Measurements from ENCODE around the gene TMEM63C.

The TMEM63C gene

DNA sequence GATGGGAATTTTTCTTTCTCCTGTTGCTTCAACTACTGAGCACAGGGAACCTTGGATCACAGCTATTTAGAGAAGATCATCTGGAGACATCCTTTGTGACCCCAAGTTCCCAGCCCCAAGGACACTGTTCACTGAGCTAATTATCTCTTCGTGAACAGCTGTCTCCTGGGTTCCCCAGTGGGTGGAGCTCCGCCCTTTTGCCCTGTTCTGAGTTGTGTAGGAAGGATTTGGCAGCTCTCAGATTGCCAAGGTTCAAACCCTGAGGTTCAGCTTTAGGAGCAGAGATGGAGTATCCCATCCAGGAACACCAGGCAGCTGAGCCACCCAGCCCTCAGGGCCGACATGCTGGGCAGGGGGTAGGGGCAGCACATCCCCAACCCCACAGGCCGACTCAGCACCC is 57.4 kb downstream of the TMEM63C start:
- no peaks in the 10 kb centered on the region for H3F3A ChIP-seq (ENCODE audit: insufficient read depth, low read length)
- TF ChIP-seq, protein P1, sequence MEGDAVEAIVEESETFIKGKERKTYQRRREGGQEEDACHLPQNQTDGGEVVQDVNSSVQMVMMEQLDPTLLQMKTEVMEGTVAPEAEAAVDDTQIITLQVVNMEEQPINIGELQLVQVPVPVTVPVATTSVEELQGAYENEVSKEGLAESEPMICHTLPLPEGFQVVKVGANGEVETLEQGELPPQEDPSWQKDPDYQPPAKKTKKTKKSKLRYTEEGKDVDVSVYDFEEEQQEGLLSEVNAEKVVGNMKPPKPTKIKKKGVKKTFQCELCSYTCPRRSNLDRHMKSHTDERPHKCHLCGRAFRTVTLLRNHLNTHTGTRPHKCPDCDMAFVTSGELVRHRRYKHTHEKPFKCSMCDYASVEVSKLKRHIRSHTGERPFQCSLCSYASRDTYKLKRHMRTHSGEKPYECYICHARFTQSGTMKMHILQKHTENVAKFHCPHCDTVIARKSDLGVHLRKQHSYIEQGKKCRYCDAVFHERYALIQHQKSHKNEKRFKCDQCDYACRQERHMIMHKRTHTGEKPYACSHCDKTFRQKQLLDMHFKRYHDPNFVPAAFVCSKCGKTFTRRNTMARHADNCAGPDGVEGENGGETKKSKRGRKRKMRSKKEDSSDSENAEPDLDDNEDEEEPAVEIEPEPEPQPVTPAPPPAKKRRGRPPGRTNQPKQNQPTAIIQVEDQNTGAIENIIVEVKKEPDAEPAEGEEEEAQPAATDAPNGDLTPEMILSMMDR (IDR thresholded peaks at IDR 0.05; ENCODE audit: low read length): no peak
- no peak for TF ChIP-seq EZH2 (IDR thresholded peaks at IDR 0.05; ENCODE audit: borderline replicate concordance, low read length)
- H3K27ac ChIP-seq (ENCODE audit: low read depth, low read length, poor library complexity, severe bottlenecking): no peak overlapping the region
- H3K79me2 ChIP-seq (ENCODE audit: insufficient read depth, low read length): no peaks in the 10 kb centered on the region
- no peak overlapping the region for H3K4me2 ChIP-seq (ENCODE audit: low read length)
- H3K36me3 ChIP-seq (ENCODE audit: insufficient read depth, low read length): no peaks in the 10 kb centered on the region
- no peak overlapping the region for H3K9ac ChIP-seq (ENCODE audit: low read length)
- H3K27me3 ChIP-seq (ENCODE audit: insufficient read depth, low read length): no peaks in the 10 kb centered on the region
- H4K20me1 ChIP-seq (ENCODE audit: insufficient read depth, low read length): no peaks in the 10 kb centered on the region
- no peak overlapping the region for H3K4me3 ChIP-seq (ENCODE audit: low read depth, low read length, poor library complexity, severe bottlenecking)
- H2AFZ ChIP-seq (ENCODE audit: low read length): no peak overlapping the region
- H3K4me1 ChIP-seq (ENCODE audit: insufficient read depth, low read length, severe bottlenecking): peaks cover 20% of the 10 kb centered on the region
- H3K9me2 ChIP-seq (ENCODE audit: low read depth, low read length): no peaks in the 10 kb centered on the region
- H3K9me3 ChIP-seq (ENCODE audit: low read length): no peaks in the 10 kb centered on the region

DNA sequence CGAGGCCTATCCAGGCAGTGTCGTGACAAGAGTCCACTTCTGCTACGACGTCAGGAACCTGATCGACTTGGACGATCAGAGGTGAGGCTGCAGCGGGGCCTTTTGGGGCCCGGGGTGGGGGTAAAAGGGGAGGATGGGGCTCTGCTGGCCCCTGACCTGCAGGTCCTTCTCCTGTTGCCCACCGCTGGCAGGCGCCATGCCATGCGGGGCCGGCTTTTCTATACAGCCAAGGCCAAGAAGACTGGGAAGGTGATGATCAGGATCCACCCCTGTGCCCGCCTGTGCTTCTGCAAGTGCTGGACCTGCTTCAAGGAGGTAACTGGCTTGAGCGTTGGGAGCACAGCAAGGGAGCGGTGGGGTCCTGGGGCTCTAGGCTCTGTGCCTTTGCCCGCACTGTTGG is 57.8 kb downstream of the TMEM63C start:
- H3K27ac ChIP-seq (ENCODE audit: low read depth, low read length, poor library complexity, severe bottlenecking): no peak overlapping the region
- H3K9me3 ChIP-seq (ENCODE audit: low read length): no peaks in the 10 kb centered on the region
- no peak overlapping the region for H2AFZ ChIP-seq (ENCODE audit: low read length)
- no peaks in the 10 kb centered on the region for H3K79me2 ChIP-seq (ENCODE audit: insufficient read depth, low read length)
- no peak overlapping the region for H3K4me3 ChIP-seq (ENCODE audit: low read depth, low read length, poor library complexity, severe bottlenecking)
- H3K9ac ChIP-seq (ENCODE audit: low read length): no peak overlapping the region
- H3F3A ChIP-seq (ENCODE audit: insufficient read depth, low read length): no peaks in the 10 kb centered on the region
- H4K20me1 ChIP-seq (ENCODE audit: insufficient read depth, low read length): no peaks in the 10 kb centered on the region
- H3K27me3 ChIP-seq (ENCODE audit: insufficient read depth, low read length): no peaks in the 10 kb centered on the region
- no peaks in the 10 kb centered on the region for H3K36me3 ChIP-seq (ENCODE audit: insufficient read depth, low read length)
- no peak overlapping the region for H3K4me2 ChIP-seq (ENCODE audit: low read length)
- TF ChIP-seq, protein P1 (IDR thresholded peaks at IDR 0.05; ENCODE audit: low read length): no peak
- no peak for TF ChIP-seq EZH2 (IDR thresholded peaks at IDR 0.05; ENCODE audit: borderline replicate concordance, low read length)
- H3K4me1 ChIP-seq (ENCODE audit: insufficient read depth, low read length, severe bottlenecking): peaks cover 24% of the 10 kb centered on the region
- no peaks in the 10 kb centered on the region for H3K9me2 ChIP-seq (ENCODE audit: low read depth, low read length)

DNA sequence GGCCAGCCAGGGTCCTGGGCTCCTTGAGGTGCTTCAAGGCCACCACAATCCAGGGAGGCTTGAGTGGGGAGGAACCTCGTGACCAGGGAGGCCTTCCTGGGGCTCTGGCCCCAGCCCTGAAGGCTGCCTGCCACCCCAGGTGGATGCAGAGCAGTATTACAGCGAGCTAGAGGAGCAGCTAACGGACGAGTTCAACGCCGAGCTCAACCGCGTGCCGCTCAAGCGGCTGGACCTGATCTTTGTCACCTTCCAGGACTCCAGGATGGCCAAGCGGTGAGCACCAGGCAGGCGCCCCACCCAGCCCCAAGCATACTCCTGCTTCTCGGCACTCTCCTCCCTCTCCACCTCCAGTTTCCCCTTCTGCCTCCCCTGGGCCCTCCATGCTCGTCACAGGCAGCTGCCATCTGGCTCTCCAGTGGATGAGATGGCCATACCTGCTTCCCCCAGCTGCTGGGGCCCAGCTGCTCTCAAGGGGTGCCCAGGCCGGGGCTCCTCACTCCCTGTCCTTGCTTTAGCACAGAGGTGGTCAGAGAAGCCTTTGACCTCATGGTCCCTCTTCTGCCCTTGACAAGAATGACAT is 58.8 kb downstream of the TMEM63C start:
- Histone ChIP-seq H3F3A (ENCODE audit: insufficient read depth, low read length) (no peaks in the 10 kb centered on the region), H3K27me3 (ENCODE audit: insufficient read depth, low read length) (no peaks in the 10 kb centered on the region), H3K9ac (ENCODE audit: low read length) (no peak overlapping the region), H3K9me2 (ENCODE audit: low read depth, low read length) (no peaks in the 10 kb centered on the region), H2AFZ (ENCODE audit: low read length) (no peak overlapping the region), H3K4me1 (ENCODE audit: insufficient read depth, low read length, severe bottlenecking) (peaks cover 24% of the 10 kb centered on the region), H3K9me3 (ENCODE audit: low read length) (no peaks in the 10 kb centered on the region), H3K27ac (ENCODE audit: low read depth, low read length, poor library complexity, severe bottlenecking) (no peak overlapping the region), H3K4me2 (ENCODE audit: low read length) (no peak overlapping the region), H4K20me1 (ENCODE audit: insufficient read depth, low read length) (no peaks in the 10 kb centered on the region), H3K36me3 (ENCODE audit: insufficient read depth, low read length) (no peaks in the 10 kb centered on the region), H3K4me3 (ENCODE audit: low read depth, low read length, poor library complexity, severe bottlenecking) (no peak overlapping the region), H3K79me2 (ENCODE audit: insufficient read depth, low read length) (no peaks in the 10 kb centered on the region)
- TF ChIP-seq, protein P1 (IDR thresholded peaks at IDR 0.05; ENCODE audit: low read length): no peak
- no peak for TF ChIP-seq EZH2 (IDR thresholded peaks at IDR 0.05; ENCODE audit: borderline replicate concordance, low read length)

Measured in OCI-LY1 (cell line).